ENCODE results near the gene FKBP15. TPM values are rescaled to one million over a fixed set of nuclear protein-coding genes. Genes with fewer than 3 reads are reported as not detected.
"Not testable (repeated sequence)": the region's sequence is repeated elsewhere in the genome, so short reads cannot be mapped to it uniquely, and the experiment has no call there.

FKBP15 gene
- total and polyA plus RNA-seq, 12 donors: 14.1 to 38.1 (median 28.3) TPM

- intact Hi-C loops (cut with DNase I): no loop called here
- Histone ChIP-seq H3K27me3 (no peaks in the 10 kb centered on the region), H3K4me3 (peak overlapping the region in 1 of 4 donors; percentile 84), H3K36me3 (replicated peaks in 1 of 2) (no peaks in the 10 kb centered on the region), H3K9me3 (replicated peaks in 1 of 3) (no peaks in the 10 kb centered on the region), H3K27ac (peak overlapping the region in 2 of 5 donors; percentile 87 to 93), H3K4me1 (replicated peaks in 1 of 2) (peaks cover 19 to 55% of the 10 kb centered on the region in 2 donors)
- no peak for TF ChIP-seq CTCF (IDR thresholded peaks at IDR 0.05)
- TF ChIP-seq POLR2A (IDR thresholded peaks at IDR 0.05): no peak
- 85 to 94% (median 93%) methylated on average over 3 of the region's 3 CpGs for WGBS, 4 donors
- DNase-seq: peak in 2 of 7 donors; percentile 26 to 45
These were observed 68.4 kb downstream of the FKBP15 start for GRCh38 chr9:113152699-113153098.

- H3K36me3 ChIP-seq (replicated peaks in 1 of 2): no peaks in the 10 kb centered on the region
- DNase-seq: peak in 4 of 7 donors; percentile 49 to 63 (median 56)
- intact Hi-C loops (cut with DNase I): no loop called here
- H3K4me3 ChIP-seq: peak overlapping the region in 3 of 4 donors; percentile 61 to 93 (median 84)
- H3K27ac ChIP-seq: peak overlapping the region in 4 of 5 donors; percentile 81 to 93 (median 86)
- H3K9me3 ChIP-seq (replicated peaks in 1 of 3): no peaks in the 10 kb centered on the region
- H3K4me1 ChIP-seq (replicated peaks in 1 of 2): peaks cover 19 to 54% of the 10 kb centered on the region in 2 donors
- no peaks in the 10 kb centered on the region for H3K27me3 ChIP-seq
- 43 to 57% (median 44%) methylated on average over 11 of the region's 11 CpGs for WGBS, 4 donors
- TF ChIP-seq POLR2A (IDR thresholded peaks at IDR 0.05) (peak in 1 of 2 donors; percentile 13), CTCF (IDR thresholded peaks at IDR 0.05) (no peak)
These were observed 69.1 kb downstream of the FKBP15 start for GRCh38 chr9:113151696-113152630.

GRCh38 chr9:113150670-113151611 lies 70.1 kb downstream of the FKBP15 start, which contains the start of gene SLC31A2:
Gene SLC31A2 (plus strand): TSS chr9:113151007. CDS start chr9:113151075, 68 bp downstream.
- no peaks in the 10 kb centered on the region for H3K36me3 ChIP-seq (replicated peaks in 1 of 2)
- intact Hi-C loops (cut with DNase I): no loop called here
- no peaks in the 10 kb centered on the region for H3K9me3 ChIP-seq (replicated peaks in 1 of 3)
- 1 to 2% (median 1%) methylated on average over 13 to 87 of the region's 87 CpGs for WGBS, 4 donors
- peak; percentile 85 to 94 (median 89) for DNase-seq
- H3K4me1 ChIP-seq (replicated peaks in 1 of 2): peaks cover 19 to 47% of the 10 kb centered on the region in 2 donors
- H3K4me3 ChIP-seq: peak within 1 kb of the TSS; percentile 43 to 93 (median 72)
- TF ChIP-seq POLR2A (IDR thresholded peaks at IDR 0.05): peak; percentile 83 to 91
- TF ChIP-seq CTCF (IDR thresholded peaks at IDR 0.05): peak in 3 of 6 experiments; percentile 12 to 33 (median 33)
- no peaks in the 10 kb centered on the region for H3K27me3 ChIP-seq
- H3K27ac ChIP-seq: peak within 1 kb of the TSS in 4 of 5 donors; percentile 81 to 93 (median 86)

- peak in 1 of 7 donors; percentile 52 for DNase-seq
- peak overlapping the region in 1 of 5 donors; percentile 18 for H3K27ac ChIP-seq
- H3K36me3 ChIP-seq (replicated peaks in 1 of 2); H3K9me3 ChIP-seq (replicated peaks in 1 of 3); H3K27me3 ChIP-seq; H3K4me3 ChIP-seq; intact Hi-C loops (cut with DNase I): not testable (repeated sequence)
- WGBS, 4 donors: 93 to 96% (median 95%) methylated on average over 10 of the region's 10 CpGs
- H3K4me1 ChIP-seq (replicated peaks in 1 of 2): peaks cover 19 to 39% of the 10 kb centered on the region in 2 donors
These were observed 71.5 kb downstream of the FKBP15 start for GRCh38 chr9:113149561-113149960.

Measured in adrenal gland (tissue), 12 donors.